K562 (cell line): ENCODE data around the gene ABCB4. TPM values are rescaled to one million over a fixed set of nuclear protein-coding genes. Genes with fewer than 3 reads are reported as not detected.

ENCODE experiments used
- ATAC-seq: fragments of 200-7000 bp; cut with Tn5 transposase; 3 replicates; pipeline ENCODE4 v1.9.1; 2020; ENCODE audit warnings: moderate library complexity
- BruUV-seq: library from RNA; stranded (reverse); fragments of 400-500 nt; replicated peaks from 2 replicates; lab custom pipeline; 2021; lab: Mats Ljungman, UMichigan
- CTCF ChIA-PET: fragments of 300-600 bp; formaldehyde crosslinking; extraction: SDS; loops from one replicate; lab custom pipeline; 2021; ENCODE audit warnings: low intra/inter-chr PET ratio; lab: Yijun Ruan, JAX
- POLR2A ChIA-PET: fragments of 300-600, 350-650 bp; sonication (Branson Sonifier 250); formaldehyde crosslinking; extraction: SDS; loops from one replicate; lab custom pipeline; 2021; ENCODE audit warnings: antibody characterized with exemption, inconsistent platforms; lab: Yijun Ruan, JAX
- DNase-seq, 4 experiments: peaks; one replicate each; pipeline versions ENCODE4 v3.0.0 to v3.0.0-alpha.2; 2011 to 2018; ENCODE audit warnings: low spot score in 3 of 4, mixed read lengths in 3 of 4; ENCODE audit errors: extremely low read depth in 1 of 4
- FAIRE-seq: peaks from 2 replicates; lab custom pipeline; 2011; peaks lifted over from hg19 to GRCh38; lab: Jason Lieb, UNC
- H2AFZ ChIP-seq: 2 replicates; pipeline ENCODE4 v1.6.0; 2011; ENCODE audit warnings: low read depth, low read length, control low read depth, inconsistent platforms
- H3K27ac ChIP-seq: fragments of 200-600 bp; 3 replicates; pipeline ENCODE4 v1.8.0; 2011; ENCODE audit warnings: low read depth, mild to moderate bottlenecking, control low read depth, inconsistent platforms, low read length, moderate library complexity, mixed read lengths; ENCODE audit errors: extremely low read depth
- H3K27me3 ChIP-seq, 2 experiments: fragments of 300-600 bp in 1 of 2; 2 replicates in 1 of 2; 3 replicates in 1 of 2; pipeline versions ENCODE4 v1.6.0 to v1.8.0; 2011; ENCODE audit warnings: inconsistent platforms in 2 of 2, low read length in 2 of 2, mild to moderate bottlenecking in 1 of 2, mixed read lengths in 1 of 2, moderate library complexity in 1 of 2; ENCODE audit not compliant: control insufficient read depth in 2 of 2, insufficient read depth in 2 of 2
- H3K36me3 ChIP-seq: fragments of 300-600 bp; 3 replicates; pipeline ENCODE4 v1.8.0; 2011; ENCODE audit warnings: mild to moderate bottlenecking, low read length, inconsistent platforms; ENCODE audit not compliant: control insufficient read depth, insufficient read depth
- H3K4me1 ChIP-seq, 2 experiments: fragments of 200-600 bp in 1 of 2; replicated peaks in 1 of 2; 2 replicates in 1 of 2; 3 replicates in 1 of 2; pipeline versions ENCODE4 v1.5.1 to v1.8.0; 2011; ENCODE audit warnings: inconsistent platforms in 2 of 2, low read length in 2 of 2, mild to moderate bottlenecking in 1 of 2, mixed read lengths in 1 of 2, moderate library complexity in 1 of 2; ENCODE audit not compliant: control insufficient read depth in 2 of 2, insufficient read depth in 2 of 2
- H3K4me2 ChIP-seq: 2 replicates; pipeline ENCODE4 v1.6.1; 2011; ENCODE audit warnings: low read length, control low read depth, inconsistent platforms, mixed read lengths; ENCODE audit not compliant: insufficient read depth
- H3K4me3 ChIP-seq: fragments of 200-600 bp; sonication (generic), shearing (Covaris generic); 2 replicates; pipeline ENCODE4 v1.5.1; 2016; ENCODE audit warnings: control low read depth, inconsistent platforms
- H3K79me2 ChIP-seq: fragments of 200-600 bp; 3 replicates; pipeline ENCODE4 v1.8.0; 2011; ENCODE audit warnings: low read length, inconsistent platforms; ENCODE audit not compliant: control insufficient read depth, insufficient read depth
- H3K9ac ChIP-seq, 2 experiments: 2 replicates each; pipeline versions ENCODE4 v1.6.0 to v1.6.1; 2011; ENCODE audit warnings: low read depth in 2 of 2, low read length in 2 of 2, control low read depth in 1 of 2, inconsistent platforms in 1 of 2, mild to moderate bottlenecking in 1 of 2, mixed read lengths in 1 of 2; ENCODE audit not compliant: insufficient read depth in 1 of 2
- H3K9me1 ChIP-seq: one replicate; pipeline ENCODE4 v1.6.0; 2011; ENCODE audit warnings: inconsistent platforms, mild to moderate bottlenecking, low read length, moderate library complexity; ENCODE audit not compliant: control insufficient read depth, insufficient read depth
- H3K9me3 ChIP-seq: replicated peaks from 2 replicates; pipeline ENCODE4 v1.5.1; 2011; ENCODE audit warnings: low read depth, low read length, inconsistent platforms; ENCODE audit not compliant: control insufficient read depth, insufficient read depth
- H4K20me1 ChIP-seq: replicated peaks from 2 replicates; pipeline ENCODE4 v1.6.1; 2011; ENCODE audit warnings: low read length, inconsistent platforms, mixed read lengths; ENCODE audit not compliant: control insufficient read depth, insufficient read depth
- CHD4 ChIP-seq: fragments of 200-600 bp; sonication (generic); IDR thresholded peaks from 3 replicates; pipeline ENCODE4 v1.6.1; 2012; ENCODE audit warnings: low read depth, mild to moderate bottlenecking, mixed read lengths, low read length, inconsistent platforms; ENCODE audit not compliant: insufficient read depth, insufficient replicate concordance, poor library complexity, severe bottlenecking
- FOXJ3 ChIP-seq: sonication (generic); formaldehyde crosslinking; IDR thresholded peaks from 2 replicates; pipeline ENCODE4 v1.4.0; 2020; ENCODE audit warnings: mild to moderate bottlenecking, missing genetic modification reagents
- HDAC6 ChIP-seq: IDR thresholded peaks from 2 replicates; pipeline ENCODE4 v1.6.1; 2012; ENCODE audit warnings: low read depth, mild to moderate bottlenecking, control low read depth, inconsistent platforms, low read length, moderate library complexity
- MCM5 ChIP-seq: fragments of 450-650 bp; IDR thresholded peaks from 2 replicates; pipeline ENCODE4 v1.6.1; 2016; ENCODE audit warnings: low read depth
- MEF2A ChIP-seq: IDR thresholded peaks from 2 replicates; pipeline ENCODE4 v1.6.1; 2011; ENCODE audit warnings: low read depth, mild to moderate bottlenecking, low read length, moderate library complexity; ENCODE audit not compliant: control insufficient read depth
- MEIS2 ChIP-seq: fragments of 450-650 bp; IDR thresholded peaks from 2 replicates; pipeline ENCODE4 v1.6.1; 2014; ENCODE audit warnings: mild to moderate bottlenecking; ENCODE audit not compliant: partially characterized antibody
- POLR2G ChIP-seq: fragments of 200-400 bp; formaldehyde crosslinking; IDR thresholded peaks from 2 replicates; pipeline ENCODE4 v1.6.1; 2017; ENCODE audit warnings: low read depth, mild to moderate bottlenecking, antibody characterized with exemption, low read length, moderate library complexity
- RBFOX2 ChIP-seq: fragments of 200-400 bp; formaldehyde crosslinking; IDR thresholded peaks from 2 replicates; pipeline ENCODE4 v1.6.1; 2017; ENCODE audit warnings: low read depth, mild to moderate bottlenecking, low read length, moderate library complexity
- RFX5 ChIP-seq: IDR thresholded peaks from 2 replicates; pipeline ENCODE4 v1.6.1; 2011; ENCODE audit warnings: low read depth, mild to moderate bottlenecking, improper control_type of control experiment, low read length
- STAG1 ChIP-seq: sonication (generic); formaldehyde crosslinking; IDR thresholded peaks from 2 replicates; pipeline ENCODE4 v1.5.0; 2020; ENCODE audit warnings: missing genetic modification reagents, borderline replicate concordance
- TCFL5 ChIP-seq: fragments of 250-450 bp; sonication (Bioruptor Pico); conservative IDR thresholded peaks from 2 replicates; pipeline ENCODE4 v1.6.1; 2021; ENCODE audit warnings: mild to moderate bottlenecking, moderate library complexity, matching md5 sums
- WGBS: fragments of 100-300 bp; shearing (Covaris generic); methylation state at CpG from one replicate; pipeline ENCODE4 v1.1.6; 2016; ENCODE audit warnings: low coverage, mixed read lengths; ENCODE audit not compliant: insufficient coverage; ENCODE audit errors: missing lambda C conversion rate; 5-methylcytosine and 5-hydroxymethylcytosine counted together
- in situ Hi-C: fragments of 300-500 bp; cut with MboI; formaldehyde crosslinking; loops from 4 replicates; pipeline ENCODE4 v1.15.0; 2018; ENCODE audit warnings: inconsistent platforms, mixed read lengths
- intact Hi-C: fragments of 100-400 bp; cut with micrococcal nuclease; formaldehyde crosslinking; loops from 2 replicates; pipeline ENCODE4 v1.14.2; 2022
- polyA plus RNA-seq, 8 experiments: library from polyadenylated mRNA; depleted of rRNA in 4 of 8; stranded (reverse) in 5 of 8; unstranded in 3 of 8; fragments of >200 nt; fragmentation: Nextera tagmentation in 2 of 8; fragmentation: Illumina TruSeq in 1 of 8; extraction: Ambion mirVana in 2 of 8; extraction: Trizol in 1 of 8; gene quantifications; 2 replicates each; pipeline versions ENCODE4 v1.2.1 to v1.2.3, GENCODE V29; 2011 to 2014; ENCODE audit warnings: inconsistent platforms in 1 of 8, missing spikeins in 1 of 8
- total RNA-seq, 7 experiments: library from RNA; depleted of rRNA in 6 of 7; stranded (reverse); fragments of >200 nt in 6 of 7; fragmentation: Illumina TruSeq in 2 of 7; extraction: Trizol in 2 of 7; gene quantifications; 2 replicates each; pipeline versions ENCODE4 v1.2.1 to v1.2.3, GENCODE V29; 2011 to 2021; ENCODE audit warnings: low replicate concordance in 1 of 7
- TF ChIP-seq, protein P1 (sequence below), 3 experiments: fragments of 200-800 bp in 1 of 3; fragments of 250-450 bp in 1 of 3; fragments of 450-650 bp in 1 of 3; sonication (Bioruptor Pico) in 1 of 3; sonication (Bioruptor generic) in 1 of 3; formaldehyde crosslinking in 1 of 3; IDR thresholded peaks; 2 replicates each; pipeline versions ENCODE4 v1.6.1 to v1.8.0; 2016 to 2022; ENCODE audit warnings: mild to moderate bottlenecking in 2 of 3, missing genetic modification characterization in 2 of 3, missing compliant biosample characterization in 1 of 3, moderate library complexity in 1 of 3
- TF ChIP-seq, protein P2 (sequence below): fragments of 450-650 bp; formaldehyde crosslinking; IDR thresholded peaks from 2 replicates; pipeline ENCODE4 v1.4.0; 2022; ENCODE audit warnings: mild to moderate bottlenecking, moderate library complexity

The ABCB4 gene
- total and polyA plus RNA-seq, 9 of the 15 experiments (the other 6 are each of a cell fraction or from before 2014, with no cell fraction given): 0.06 to 0.73 (median 0.40) TPM

DNA sequence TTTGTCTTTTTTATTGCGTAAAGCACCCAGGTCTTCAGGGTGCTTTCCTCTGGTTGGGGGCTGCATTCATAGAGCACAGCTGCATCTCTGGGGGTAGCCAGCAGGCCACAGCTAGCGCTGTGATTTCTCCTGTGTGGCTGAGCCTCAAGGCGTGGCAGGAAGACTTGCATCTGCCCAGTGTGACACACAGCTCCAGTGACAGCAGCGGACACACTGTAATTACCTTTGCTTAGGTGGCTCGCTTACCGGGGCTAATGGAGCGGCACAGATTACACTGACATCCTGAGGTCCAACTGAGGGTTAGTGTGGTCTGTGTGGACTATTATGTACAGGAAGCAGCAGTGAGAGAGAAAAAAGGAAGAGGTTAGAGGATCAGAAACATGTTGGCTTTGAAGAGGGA is 27.1 kb downstream of the ABCB4 start (continued):
- TF ChIP-seq RBFOX2 (no peak), FOXJ3 (no peak)

DNA sequence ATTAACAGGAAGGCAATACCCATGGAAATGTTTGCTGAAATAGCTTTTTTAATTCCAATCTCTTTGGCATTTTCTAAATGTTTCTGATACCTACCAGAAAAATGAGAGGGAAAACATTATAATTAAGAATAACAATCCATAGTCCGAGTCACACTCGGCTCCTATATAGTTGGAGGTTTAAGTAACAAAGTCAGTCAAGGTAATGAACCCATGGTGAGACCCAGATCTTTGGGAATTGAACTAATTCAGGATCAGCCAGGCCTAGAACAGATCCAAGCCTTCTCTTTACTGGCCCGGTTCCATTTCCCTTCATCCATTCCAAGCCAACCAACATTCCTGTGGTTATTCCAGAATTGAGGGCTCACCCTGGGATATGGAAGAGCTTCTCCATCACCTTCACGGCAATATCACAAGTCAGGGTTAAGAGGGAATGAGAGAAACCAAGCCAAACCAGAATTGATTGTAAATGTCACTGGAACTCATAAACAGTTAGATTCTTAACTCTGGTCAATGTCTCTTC is 28.3 kb downstream of the ABCB4 start:
- no peak for TF ChIP-seq MEF2A
- TF ChIP-seq POLR2G: no peak
- no peak for TF ChIP-seq MEIS2
- no peak for TF ChIP-seq RFX5
- TF ChIP-seq TCFL5 (CRISPR knock-in tag): no peak
- TF ChIP-seq CHD4: no peak
- TF ChIP-seq STAG1 (CRISPR knock-in tag): no peak
- TF ChIP-seq MCM5: no peak
- TF ChIP-seq, protein P1, sequence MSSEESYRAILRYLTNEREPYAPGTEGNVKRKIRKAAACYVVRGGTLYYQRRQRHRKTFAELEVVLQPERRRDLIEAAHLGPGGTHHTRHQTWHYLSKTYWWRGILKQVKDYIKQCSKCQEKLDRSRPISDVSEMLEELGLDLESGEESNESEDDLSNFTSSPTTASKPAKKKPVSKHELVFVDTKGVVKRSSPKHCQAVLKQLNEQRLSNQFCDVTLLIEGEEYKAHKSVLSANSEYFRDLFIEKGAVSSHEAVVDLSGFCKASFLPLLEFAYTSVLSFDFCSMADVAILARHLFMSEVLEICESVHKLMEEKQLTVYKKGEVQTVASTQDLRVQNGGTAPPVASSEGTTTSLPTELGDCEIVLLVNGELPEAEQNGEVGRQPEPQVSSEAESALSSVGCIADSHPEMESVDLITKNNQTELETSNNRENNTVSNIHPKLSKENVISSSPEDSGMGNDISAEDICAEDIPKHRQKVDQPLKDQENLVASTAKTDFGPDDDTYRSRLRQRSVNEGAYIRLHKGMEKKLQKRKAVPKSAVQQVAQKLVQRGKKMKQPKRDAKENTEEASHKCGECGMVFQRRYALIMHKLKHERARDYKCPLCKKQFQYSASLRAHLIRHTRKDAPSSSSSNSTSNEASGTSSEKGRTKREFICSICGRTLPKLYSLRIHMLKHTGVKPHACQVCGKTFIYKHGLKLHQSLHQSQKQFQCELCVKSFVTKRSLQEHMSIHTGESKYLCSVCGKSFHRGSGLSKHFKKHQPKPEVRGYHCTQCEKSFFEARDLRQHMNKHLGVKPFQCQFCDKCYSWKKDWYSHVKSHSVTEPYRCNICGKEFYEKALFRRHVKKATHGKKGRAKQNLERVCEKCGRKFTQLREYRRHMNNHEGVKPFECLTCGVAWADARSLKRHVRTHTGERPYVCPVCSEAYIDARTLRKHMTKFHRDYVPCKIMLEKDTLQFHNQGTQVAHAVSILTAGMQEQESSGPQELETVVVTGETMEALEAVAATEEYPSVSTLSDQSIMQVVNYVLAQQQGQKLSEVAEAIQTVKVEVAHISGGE (CRISPR knock-in tag; IDR thresholded peaks at IDR 0.05): no peak
- no peak for TF ChIP-seq HDAC6
- TF ChIP-seq, protein P2, sequence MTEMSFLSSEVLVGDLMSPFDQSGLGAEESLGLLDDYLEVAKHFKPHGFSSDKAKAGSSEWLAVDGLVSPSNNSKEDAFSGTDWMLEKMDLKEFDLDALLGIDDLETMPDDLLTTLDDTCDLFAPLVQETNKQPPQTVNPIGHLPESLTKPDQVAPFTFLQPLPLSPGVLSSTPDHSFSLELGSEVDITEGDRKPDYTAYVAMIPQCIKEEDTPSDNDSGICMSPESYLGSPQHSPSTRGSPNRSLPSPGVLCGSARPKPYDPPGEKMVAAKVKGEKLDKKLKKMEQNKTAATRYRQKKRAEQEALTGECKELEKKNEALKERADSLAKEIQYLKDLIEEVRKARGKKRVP: no peak
- TF ChIP-seq, all 486 proteins: peak for 0

More for the DNA sequence above, 28.3 kb downstream of the ABCB4 start:
- POLR2A ChIA-PET: no interaction called here
- intact Hi-C loops (loop anchor here (10.0 kb wide), 1 partner anchor 702 kb away; no protein-coding TSS in a partner anchor), in situ Hi-C loops (no loop called here)
- Histone ChIP-seq H3K9me1 (no peaks in the 10 kb centered on the region), H3K79me2 (no peaks in the 10 kb centered on the region), H3K9ac (no peak overlapping the region), H3K9me3 (no peaks in the 10 kb centered on the region), H3K4me3 (no peak overlapping the region), H3K36me3 (no peaks in the 10 kb centered on the region), H3K27me3 (no peaks in the 10 kb centered on the region), H3K27ac (no peak overlapping the region), H3K4me2 (no peak overlapping the region), H3K4me1 (no peaks in the 10 kb centered on the region), H2AFZ (no peak overlapping the region), H4K20me1 (no peaks in the 10 kb centered on the region)
- 3% methylated on average over 4 of the region's 4 CpGs for WGBS
- DNase-seq (no peak), FAIRE-seq (no peak), ATAC-seq (no peak)
- no TSS peak for BruUV-seq
- CTCF ChIA-PET: no interaction called here
